ENCODE measurements around the gene CXCL3. TPM values are rescaled to one million over a fixed set of nuclear protein-coding genes. Genes with fewer than 3 reads are reported as not detected.

CXCL3 gene
- total RNA-seq, 2 donors from 2014 or later = 1.4 to 4.8 TPM

GRCh38 chr4:74045772-74046171 is 7.3 kb upstream of the CXCL3 start:
- WGBS = 93% methylated on average over 2 of the region's 2 CpGs
- TF ChIP-seq CTCF (IDR thresholded peaks at IDR 0.05) = no peak
- no peak for TF ChIP-seq POLR2AphosphoS5 (IDR thresholded peaks at IDR 0.05)
- no peak for TF ChIP-seq POLR2A (IDR thresholded peaks at IDR 0.05)
- Histone ChIP-seq H3K36me3 (no peaks in the 10 kb centered on the region), H3K4me3 (no peak overlapping the region), H3K4me1 (replicated peaks) (no peaks in the 10 kb centered on the region), H3K27ac (no peak overlapping the region), H3K27me3 (replicated peaks; ENCODE audit: insufficient read depth) (no peaks in the 10 kb centered on the region), H3K9me3 (no peaks in the 10 kb centered on the region)
- intact Hi-C loops (cut with DNase I) = no loop called here
- no peak for DNase-seq (ENCODE audit: low spot score)

- TF ChIP-seq CTCF (IDR thresholded peaks at IDR 0.05) = no peak
- no peak for TF ChIP-seq POLR2AphosphoS5 (IDR thresholded peaks at IDR 0.05)
- no peak for TF ChIP-seq POLR2A (IDR thresholded peaks at IDR 0.05)
- 49% methylated on average over 3 of the region's 3 CpGs for WGBS
Measured at GRCh38 chr4:74045247-74045646, 6.8 kb upstream of the CXCL3 start.

GRCh38 chr4:74044677-74045076 is 6.2 kb upstream of the CXCL3 start:
- Histone ChIP-seq H3K4me1 (replicated peaks) (no peaks in the 10 kb centered on the region), H3K27ac (no peak overlapping the region), H3K4me3 (no peak overlapping the region), H3K36me3 (no peaks in the 10 kb centered on the region), H3K9me3 (no peaks in the 10 kb centered on the region), H3K27me3 (replicated peaks; ENCODE audit: insufficient read depth) (no peaks in the 10 kb centered on the region)
- WGBS = 85% methylated on average over 3 of the region's 3 CpGs
- intact Hi-C loops (cut with DNase I) = no loop called here
- no peak for TF ChIP-seq CTCF (IDR thresholded peaks at IDR 0.05)
- DNase-seq (ENCODE audit: low spot score) = no peak

More at GRCh38 chr4:74045247-74045646, 6.8 kb upstream of the CXCL3 start:
- Histone ChIP-seq H3K27ac (no peak overlapping the region), H3K9me3 (no peaks in the 10 kb centered on the region), H3K27me3 (replicated peaks; ENCODE audit: insufficient read depth) (no peaks in the 10 kb centered on the region), H3K36me3 (no peaks in the 10 kb centered on the region), H3K4me1 (replicated peaks) (no peaks in the 10 kb centered on the region), H3K4me3 (no peak overlapping the region)
- intact Hi-C loops (cut with DNase I) = no loop called here
- no peak for DNase-seq (ENCODE audit: low spot score)

- no peaks in the 10 kb centered on the region for H3K9me3 ChIP-seq
- no peaks in the 10 kb centered on the region for H3K36me3 ChIP-seq
- no peak for DNase-seq (ENCODE audit: low spot score)
- no peaks in the 10 kb centered on the region for H3K27me3 ChIP-seq (replicated peaks; ENCODE audit: insufficient read depth)
- no peaks in the 10 kb centered on the region for H3K4me1 ChIP-seq (replicated peaks)
- TF ChIP-seq POLR2A (IDR thresholded peaks at IDR 0.05) = no peak
- no peak for TF ChIP-seq CTCF (IDR thresholded peaks at IDR 0.05)
- no peak for TF ChIP-seq POLR2AphosphoS5 (IDR thresholded peaks at IDR 0.05)
- H3K27ac ChIP-seq = no peak overlapping the region
- no peak overlapping the region for H3K4me3 ChIP-seq
- intact Hi-C loops (cut with DNase I) = no loop called here
- WGBS = 75% methylated on average over 2 of the region's 2 CpGs
Measured at GRCh38 chr4:74042681-74043080, 4.2 kb upstream of the CXCL3 start.

- Histone ChIP-seq H3K4me3 (no peak overlapping the region), H3K27me3 (replicated peaks; ENCODE audit: insufficient read depth) (no peaks in the 10 kb centered on the region), H3K4me1 (replicated peaks) (no peaks in the 10 kb centered on the region), H3K36me3 (no peaks in the 10 kb centered on the region), H3K27ac (no peak overlapping the region), H3K9me3 (no peaks in the 10 kb centered on the region)
- intact Hi-C loops (cut with DNase I) = no loop called here
- no peak for TF ChIP-seq CTCF (IDR thresholded peaks at IDR 0.05)
- no peak for TF ChIP-seq POLR2AphosphoS5 (IDR thresholded peaks at IDR 0.05)
- no peak for TF ChIP-seq POLR2A (IDR thresholded peaks at IDR 0.05)
- 24% methylated on average over 1 of the region's 1 CpG for WGBS
- DNase-seq (ENCODE audit: low spot score) = no peak
Measured at GRCh38 chr4:74041418-74041817, 2.9 kb upstream of the CXCL3 start.
